HEK293T (cell line): ENCODE data around the gene DOCK2.

Experiments used
- BHLHE40 ChIP-seq: fragments of 450-650 bp; IDR thresholded peaks from 2 replicates; pipeline ENCODE4 v1.6.1; 2016; ENCODE audit warnings: mild to moderate bottlenecking, moderate library complexity, borderline replicate concordance
- CTBP1 ChIP-seq: fragments of 450-650 bp; IDR thresholded peaks from 2 replicates; pipeline ENCODE4 v1.6.1; 2016; ENCODE audit warnings: borderline replicate concordance
- ELF4 ChIP-seq: fragments of 450-650 bp; IDR thresholded peaks from 2 replicates; pipeline ENCODE4 v1.6.1; 2017; ENCODE audit warnings: antibody characterized with exemption
- FOXA1 ChIP-seq: fragments of 450-650 bp; IDR thresholded peaks from 2 replicates; pipeline ENCODE4 v1.6.1; 2016; ENCODE audit warnings: mild to moderate bottlenecking
- FOXK2 ChIP-seq: fragments of 450-650 bp; IDR thresholded peaks from 2 replicates; pipeline ENCODE4 v1.6.1; 2016; ENCODE audit warnings: mild to moderate bottlenecking
- FOXM1 ChIP-seq: fragments of 450-650 bp; IDR thresholded peaks from 2 replicates; pipeline ENCODE4 v1.6.1; 2017; ENCODE audit warnings: mild to moderate bottlenecking, borderline replicate concordance
- HDGF ChIP-seq: fragments of 450-650 bp; IDR thresholded peaks from 2 replicates; pipeline ENCODE4 v1.6.1; 2017; ENCODE audit warnings: antibody characterized with exemption, borderline replicate concordance
- L3MBTL2 ChIP-seq: fragments of 450-650 bp; conservative IDR thresholded peaks from 2 replicates; pipeline ENCODE4 v1.6.1; 2016; ENCODE audit warnings: mild to moderate bottlenecking
- NFRKB ChIP-seq: fragments of 450-650 bp; IDR thresholded peaks from 2 replicates; pipeline ENCODE4 v1.6.1; 2016; ENCODE audit warnings: mild to moderate bottlenecking, moderate library complexity
- PKNOX1 ChIP-seq: fragments of 450-650 bp; IDR thresholded peaks from 2 replicates; pipeline ENCODE4 v1.6.1; 2016
- SP1 ChIP-seq: fragments of 450-650 bp; IDR thresholded peaks from 2 replicates; pipeline ENCODE4 v1.6.1; 2017
- TARDBP ChIP-seq: fragments of 450-650 bp; IDR thresholded peaks from 2 replicates; pipeline ENCODE4 v1.6.1; 2016
- ZNF384 ChIP-seq: fragments of 450-650 bp; IDR thresholded peaks from 2 replicates; pipeline ENCODE4 v1.6.1; 2016

DNA sequence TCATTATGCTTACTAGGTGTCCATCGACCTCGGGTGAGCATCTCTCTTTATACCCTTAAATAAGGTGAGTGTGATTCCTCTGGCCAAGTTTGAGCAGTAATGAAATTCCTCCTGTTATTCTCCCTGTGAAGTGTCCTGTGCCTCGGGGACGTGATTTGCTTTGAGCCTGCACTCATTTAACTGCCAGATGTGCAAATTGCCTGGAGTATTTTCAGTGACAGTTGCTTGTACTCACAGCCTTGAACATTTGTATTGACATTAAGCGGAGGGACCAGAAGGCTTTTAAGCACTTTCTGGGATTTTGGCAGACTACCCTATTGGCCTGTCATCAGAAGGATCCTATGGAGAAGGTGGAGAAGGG lies 126.9 kb downstream of the DOCK2 start:
- no peak for TF ChIP-seq HDGF
- TF ChIP-seq ELF4 = no peak
- no peak for TF ChIP-seq CTBP1
- no peak for TF ChIP-seq FOXA1
- TF ChIP-seq FOXK2 = no peak
- no peak for TF ChIP-seq TARDBP
- TF ChIP-seq FOXM1 = no peak
- TF ChIP-seq SP1 = no peak
- TF ChIP-seq PKNOX1 = no peak
- no peak for TF ChIP-seq NFRKB
- TF ChIP-seq BHLHE40 = no peak
- TF ChIP-seq ZNF384 = no peak
- no peak for TF ChIP-seq L3MBTL2
